ENCODE data around the gene LCE5A.

The LCE5A gene

DNA sequence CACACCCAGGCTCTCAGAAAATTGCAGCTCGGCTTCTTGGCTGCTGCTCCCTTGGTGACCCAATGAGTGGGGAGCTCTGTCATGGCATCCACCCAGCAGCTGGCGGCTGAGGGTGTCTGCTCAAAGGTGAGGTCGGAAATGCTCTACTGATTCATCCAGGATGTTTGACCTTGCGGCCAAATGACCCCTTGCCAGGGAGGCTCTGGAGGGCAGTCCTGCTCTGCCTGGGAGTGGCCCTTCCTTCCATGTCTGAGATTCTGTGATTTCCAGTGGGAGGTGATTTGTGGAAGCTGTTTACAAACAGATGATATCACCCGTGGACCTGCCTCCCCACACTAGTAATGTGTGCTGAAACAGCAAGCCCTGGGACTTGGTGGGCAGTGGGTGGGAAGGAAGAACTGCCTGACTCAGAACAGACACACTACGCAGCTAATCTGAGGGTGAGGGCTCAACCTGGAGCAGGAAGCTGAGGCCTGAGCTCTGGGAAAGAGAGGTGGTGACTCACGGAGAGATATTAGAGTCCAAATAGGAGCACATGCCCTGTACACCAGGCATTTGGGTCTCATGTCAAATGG is 6.7 kb downstream of the LCE5A start:
- no peak overlapping the region for H4K5ac ChIP-seq (ENCODE audit: low read length)
- no peak for DNase-seq
- H2BK5ac ChIP-seq (ENCODE audit: low read length), result no peak overlapping the region
- no peak overlapping the region for H3K56ac ChIP-seq (ENCODE audit: low read length)
- H3K79me1 ChIP-seq (ENCODE audit: low read length), result no peaks in the 10 kb centered on the region
- H2BK120ac ChIP-seq (ENCODE audit: low read depth, low read length), result no peak overlapping the region
- H3K18ac ChIP-seq (ENCODE audit: low read length), result no peak overlapping the region
- H2BK15ac ChIP-seq (replicated peaks; ENCODE audit: low read depth), result no peak overlapping the region
- no peak overlapping the region for H3K4me2 ChIP-seq (ENCODE audit: low read length)
- H4K8ac ChIP-seq (ENCODE audit: low read depth, low read length), result no peak overlapping the region
- no peak overlapping the region for H3K9ac ChIP-seq (ENCODE audit: low read length)
- no peak overlapping the region for H3K4ac ChIP-seq (ENCODE audit: low read depth, low read length)
- no peaks in the 10 kb centered on the region for H3K79me2 ChIP-seq (ENCODE audit: control insufficient read depth, insufficient read depth, low read length)
- no peak overlapping the region for H2AK5ac ChIP-seq (ENCODE audit: low read length)
- no peaks in the 10 kb centered on the region for H3K4me1 ChIP-seq (ENCODE audit: control insufficient read depth, low read depth, low read length)
- no peaks in the 10 kb centered on the region for H3K27me3 ChIP-seq (ENCODE audit: insufficient read depth, low read length, poor library complexity)
- no CpG with 5 or more reads among the region's 7 CpGs for WGBS (ENCODE audit: extremely low coverage, insufficient coverage, low lambda C conversion rate)
- no peak overlapping the region for H3K23ac ChIP-seq (ENCODE audit: low read length)
- no peaks in the 10 kb centered on the region for H3K36me3 ChIP-seq (ENCODE audit: control insufficient read depth, insufficient read depth, low read length)
- no peak overlapping the region for H3K27ac ChIP-seq (ENCODE audit: low read depth, low read length)
- no peak overlapping the region for H3K4me3 ChIP-seq (ENCODE audit: low read length)

DNA sequence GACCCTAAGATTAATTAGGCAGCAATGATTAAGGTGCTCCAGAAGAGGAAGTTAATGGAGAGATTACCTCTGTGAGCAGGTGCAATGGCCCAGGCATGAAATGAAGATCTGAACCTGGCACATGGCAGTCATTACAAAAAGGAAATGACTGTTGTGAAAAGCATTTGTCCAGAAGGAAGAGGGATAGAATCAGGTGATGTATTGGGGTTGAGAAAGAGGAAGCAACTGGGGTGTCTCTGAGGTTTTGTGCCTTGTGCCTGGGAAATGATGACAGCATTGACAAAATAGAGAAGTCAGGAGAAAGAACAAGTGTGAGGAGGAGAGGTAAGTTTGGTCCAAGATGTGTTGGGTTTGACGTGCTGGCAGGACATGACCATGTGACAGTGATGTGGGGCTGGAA is 9.2 kb downstream of the LCE5A start:
- no peak overlapping the region for H2BK120ac ChIP-seq (ENCODE audit: low read depth, low read length)
- H3K56ac ChIP-seq (ENCODE audit: low read length), result no peak overlapping the region
- no peaks in the 10 kb centered on the region for H3K36me3 ChIP-seq (ENCODE audit: control insufficient read depth, insufficient read depth, low read length)
- no peak overlapping the region for H4K8ac ChIP-seq (ENCODE audit: low read depth, low read length)
- no peaks in the 10 kb centered on the region for H3K79me1 ChIP-seq (ENCODE audit: low read length)
- H3K27me3 ChIP-seq (ENCODE audit: insufficient read depth, low read length, poor library complexity), result no peaks in the 10 kb centered on the region
- no peak overlapping the region for H3K18ac ChIP-seq (ENCODE audit: low read length)
- H2BK5ac ChIP-seq (ENCODE audit: low read length), result no peak overlapping the region
- no peak overlapping the region for H3K9ac ChIP-seq (ENCODE audit: low read length)
- no peak overlapping the region for H2AK5ac ChIP-seq (ENCODE audit: low read length)
- no peak overlapping the region for H3K27ac ChIP-seq (ENCODE audit: low read depth, low read length)
- H3K23ac ChIP-seq (ENCODE audit: low read length), result no peak overlapping the region
- H3K4me3 ChIP-seq (ENCODE audit: low read length), result no peak overlapping the region
- H2BK15ac ChIP-seq (replicated peaks; ENCODE audit: low read depth), result no peak overlapping the region
- H3K79me2 ChIP-seq (ENCODE audit: control insufficient read depth, insufficient read depth, low read length), result no peaks in the 10 kb centered on the region
- no peak overlapping the region for H4K5ac ChIP-seq (ENCODE audit: low read length)
- no peaks in the 10 kb centered on the region for H3K4me1 ChIP-seq (ENCODE audit: control insufficient read depth, low read depth, low read length)
- no peak for DNase-seq
- no peak overlapping the region for H3K4me2 ChIP-seq (ENCODE audit: low read length)
- WGBS (ENCODE audit: extremely low coverage, insufficient coverage, low lambda C conversion rate), result no CpG with 5 or more reads among the region's 1 CpG
- H3K4ac ChIP-seq (ENCODE audit: low read depth, low read length), result no peak overlapping the region

DNA sequence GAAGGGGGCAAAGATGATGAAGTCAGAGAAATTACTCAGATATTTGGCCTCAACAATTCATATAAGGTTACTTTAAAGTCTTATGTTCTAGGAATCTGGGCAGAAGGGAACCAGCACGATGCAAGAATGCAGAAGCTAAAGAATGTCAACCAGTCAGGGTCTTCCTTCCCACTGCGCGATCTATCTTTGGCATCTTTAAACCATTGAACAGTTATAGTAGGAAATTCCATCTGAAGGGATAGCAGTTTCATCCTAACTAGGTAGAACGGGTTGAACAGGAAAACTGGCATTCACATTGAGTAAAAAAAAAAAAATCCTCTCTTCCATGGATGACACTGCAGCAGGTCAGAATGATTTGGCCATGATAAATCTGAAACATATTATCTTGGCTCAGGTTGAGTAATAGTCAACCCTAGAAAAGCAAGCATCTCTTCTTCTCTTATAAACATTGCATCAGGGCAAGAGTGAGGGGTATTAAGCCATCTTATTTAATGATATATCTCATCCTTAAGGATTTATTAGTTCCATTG is 10.0 kb downstream of the LCE5A start:
- Histone ChIP-seq H3K4me2 (ENCODE audit: low read length) (no peak overlapping the region), H3K4me3 (ENCODE audit: low read length) (no peak overlapping the region), H3K4me1 (ENCODE audit: control insufficient read depth, low read depth, low read length) (no peaks in the 10 kb centered on the region), H3K79me1 (ENCODE audit: low read length) (no peaks in the 10 kb centered on the region), H4K5ac (ENCODE audit: low read length) (no peak overlapping the region), H3K27me3 (ENCODE audit: insufficient read depth, low read length, poor library complexity) (no peaks in the 10 kb centered on the region), H2BK120ac (ENCODE audit: low read depth, low read length) (no peak overlapping the region), H2BK15ac (replicated peaks; ENCODE audit: low read depth) (no peak overlapping the region), H3K56ac (ENCODE audit: low read length) (no peak overlapping the region), H3K27ac (ENCODE audit: low read depth, low read length) (no peak overlapping the region), H2AK5ac (ENCODE audit: low read length) (no peak overlapping the region), H3K18ac (ENCODE audit: low read length) (no peak overlapping the region), H4K8ac (ENCODE audit: low read depth, low read length) (no peak overlapping the region), H3K9ac (ENCODE audit: low read length) (no peak overlapping the region), H3K4ac (ENCODE audit: low read depth, low read length) (no peak overlapping the region), H2BK5ac (ENCODE audit: low read length) (no peak overlapping the region), H3K79me2 (ENCODE audit: control insufficient read depth, insufficient read depth, low read length) (no peaks in the 10 kb centered on the region), H3K23ac (ENCODE audit: low read length) (no peak overlapping the region), H3K36me3 (ENCODE audit: control insufficient read depth, insufficient read depth, low read length) (no peaks in the 10 kb centered on the region)
- WGBS (ENCODE audit: extremely low coverage, insufficient coverage, low lambda C conversion rate), result no CpG with 5 or more reads among the region's 4 CpGs
- DNase-seq, result no peak

DNA sequence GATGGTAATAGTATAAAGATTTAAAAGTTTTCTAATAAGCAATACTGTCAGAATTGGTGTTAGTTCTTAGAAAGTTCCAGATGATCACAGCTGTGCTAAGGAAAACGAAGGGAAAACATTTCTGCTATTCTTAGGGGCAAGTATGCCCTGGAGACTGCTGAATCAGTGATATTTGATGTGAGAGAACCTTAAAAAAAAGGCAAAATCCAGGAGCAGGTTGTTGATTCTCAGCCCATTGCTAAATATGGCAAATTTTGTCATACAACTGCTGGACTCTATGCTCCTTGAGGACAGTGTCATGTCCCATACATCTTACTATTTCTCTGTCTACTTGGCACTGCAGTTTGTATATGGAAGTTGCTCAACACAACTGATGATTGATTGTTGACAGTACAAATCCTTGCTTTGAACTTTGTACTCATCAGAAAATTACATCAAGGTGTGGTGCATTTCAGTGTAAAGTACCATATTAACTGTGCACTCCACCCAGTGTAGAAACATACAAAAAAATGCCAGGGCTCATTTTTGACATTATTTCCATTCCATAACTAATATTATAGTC is 14.6 kb downstream of the LCE5A start:
- Histone ChIP-seq H3K27ac (ENCODE audit: low read depth, low read length) (no peak overlapping the region), H2BK120ac (ENCODE audit: low read depth, low read length) (no peak overlapping the region), H3K18ac (ENCODE audit: low read length) (no peak overlapping the region), H3K79me1 (ENCODE audit: low read length) (no peaks in the 10 kb centered on the region), H3K79me2 (ENCODE audit: control insufficient read depth, insufficient read depth, low read length) (no peaks in the 10 kb centered on the region), H3K36me3 (ENCODE audit: control insufficient read depth, insufficient read depth, low read length) (no peaks in the 10 kb centered on the region), H3K27me3 (ENCODE audit: insufficient read depth, low read length, poor library complexity) (no peaks in the 10 kb centered on the region), H2AK5ac (ENCODE audit: low read length) (no peak overlapping the region), H3K4ac (ENCODE audit: low read depth, low read length) (no peak overlapping the region), H3K9ac (ENCODE audit: low read length) (no peak overlapping the region), H2BK15ac (replicated peaks; ENCODE audit: low read depth) (no peak overlapping the region), H3K56ac (ENCODE audit: low read length) (no peak overlapping the region), H3K4me2 (ENCODE audit: low read length) (no peak overlapping the region), H4K8ac (ENCODE audit: low read depth, low read length) (no peak overlapping the region), H3K23ac (ENCODE audit: low read length) (no peak overlapping the region), H4K5ac (ENCODE audit: low read length) (no peak overlapping the region), H3K4me1 (ENCODE audit: control insufficient read depth, low read depth, low read length) (no peaks in the 10 kb centered on the region), H2BK5ac (ENCODE audit: low read length) (no peak overlapping the region), H3K4me3 (ENCODE audit: low read length) (no peak overlapping the region)
- WGBS (ENCODE audit: extremely low coverage, insufficient coverage, low lambda C conversion rate), result no CpG with 5 or more reads among the region's 1 CpG
- no peak for DNase-seq

DNA sequence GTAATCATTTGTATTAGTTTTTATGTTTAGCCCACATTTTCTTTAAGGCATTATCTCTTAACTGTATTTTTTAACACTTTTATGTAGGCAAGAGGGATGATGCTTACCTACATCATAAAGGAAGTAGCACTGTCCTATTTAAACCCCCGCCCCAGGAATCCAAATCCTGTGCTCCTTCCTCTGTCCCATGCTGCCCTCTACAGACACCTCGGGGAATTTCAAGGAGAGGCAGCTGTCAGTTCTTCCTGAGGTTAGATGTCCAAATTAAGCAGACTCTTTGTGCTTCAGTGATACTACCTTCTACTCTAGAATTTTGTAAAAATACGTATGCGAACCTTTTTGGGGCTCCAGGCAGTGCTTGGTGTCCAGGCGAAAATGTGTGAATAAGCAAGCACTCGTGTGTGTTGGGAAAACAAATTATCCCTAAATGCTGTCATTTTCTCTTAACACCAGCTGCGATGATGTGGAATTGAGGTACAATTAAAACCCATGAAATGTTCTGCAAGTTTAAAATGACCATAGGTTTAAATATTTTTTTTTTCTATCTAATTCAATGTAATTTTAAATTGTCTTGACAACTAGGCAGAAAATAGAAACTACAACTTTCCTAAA is 22.8 kb downstream of the LCE5A start:
- peak; percentile 57 for DNase-seq
- WGBS (ENCODE audit: extremely low coverage, insufficient coverage, low lambda C conversion rate), result no CpG with 5 or more reads among the region's 7 CpGs

More for the DNA sequence above, 22.8 kb downstream of the LCE5A start:
- no peak overlapping the region for H3K4me3 ChIP-seq (ENCODE audit: low read length)
- H3K79me1 ChIP-seq (ENCODE audit: low read length), result no peaks in the 10 kb centered on the region
- no peaks in the 10 kb centered on the region for H3K36me3 ChIP-seq (ENCODE audit: control insufficient read depth, insufficient read depth, low read length)
- H3K4ac ChIP-seq (ENCODE audit: low read depth, low read length), result no peak overlapping the region
- H3K56ac ChIP-seq (ENCODE audit: low read length), result no peak overlapping the region
- no peak overlapping the region for H3K9ac ChIP-seq (ENCODE audit: low read length)
- no peak overlapping the region for H2BK15ac ChIP-seq (replicated peaks; ENCODE audit: low read depth)
- no peaks in the 10 kb centered on the region for H3K27me3 ChIP-seq (ENCODE audit: insufficient read depth, low read length, poor library complexity)
- no peak overlapping the region for H3K23ac ChIP-seq (ENCODE audit: low read length)
- H2BK120ac ChIP-seq (ENCODE audit: low read depth, low read length), result no peak overlapping the region
- no peak overlapping the region for H4K8ac ChIP-seq (ENCODE audit: low read depth, low read length)
- no peak overlapping the region for H3K27ac ChIP-seq (ENCODE audit: low read depth, low read length)
- H3K4me2 ChIP-seq (ENCODE audit: low read length), result no peak overlapping the region
- no peaks in the 10 kb centered on the region for H3K79me2 ChIP-seq (ENCODE audit: control insufficient read depth, insufficient read depth, low read length)
- H3K4me1 ChIP-seq (ENCODE audit: control insufficient read depth, low read depth, low read length), result no peaks in the 10 kb centered on the region
- no peak overlapping the region for H3K18ac ChIP-seq (ENCODE audit: low read length)
- H2AK5ac ChIP-seq (ENCODE audit: low read length), result no peak overlapping the region
- no peak overlapping the region for H2BK5ac ChIP-seq (ENCODE audit: low read length)
- H4K5ac ChIP-seq (ENCODE audit: low read length), result no peak overlapping the region
